NT2/D1 (cell line): Measurements from ENCODE around the gene ODC1.

Experiments used
- SUZ12 ChIP-seq: IDR thresholded peaks from 2 replicates; pipeline ENCODE4 v1.6.1; 2011; ENCODE audit not compliant: insufficient read length, insufficient read depth; ENCODE audit errors: extremely low read depth
- YY1 ChIP-seq: IDR thresholded peaks from 2 replicates; pipeline ENCODE4 v1.6.1; 2011; ENCODE audit not compliant: insufficient read length, insufficient read depth
- ZNF274 ChIP-seq: IDR thresholded peaks from 2 replicates; pipeline ENCODE4 v1.6.1; 2011; ENCODE audit warnings: mild to moderate bottlenecking, low read depth, low read length

GRCh38 chr2:10413991-10414451 lies 34.1 kb downstream of the ODC1 start:
- no peak for TF ChIP-seq SUZ12
- no peak for TF ChIP-seq ZNF274
- no peak for TF ChIP-seq YY1
